ENCODE results near the gene LAMA2.

DNA sequence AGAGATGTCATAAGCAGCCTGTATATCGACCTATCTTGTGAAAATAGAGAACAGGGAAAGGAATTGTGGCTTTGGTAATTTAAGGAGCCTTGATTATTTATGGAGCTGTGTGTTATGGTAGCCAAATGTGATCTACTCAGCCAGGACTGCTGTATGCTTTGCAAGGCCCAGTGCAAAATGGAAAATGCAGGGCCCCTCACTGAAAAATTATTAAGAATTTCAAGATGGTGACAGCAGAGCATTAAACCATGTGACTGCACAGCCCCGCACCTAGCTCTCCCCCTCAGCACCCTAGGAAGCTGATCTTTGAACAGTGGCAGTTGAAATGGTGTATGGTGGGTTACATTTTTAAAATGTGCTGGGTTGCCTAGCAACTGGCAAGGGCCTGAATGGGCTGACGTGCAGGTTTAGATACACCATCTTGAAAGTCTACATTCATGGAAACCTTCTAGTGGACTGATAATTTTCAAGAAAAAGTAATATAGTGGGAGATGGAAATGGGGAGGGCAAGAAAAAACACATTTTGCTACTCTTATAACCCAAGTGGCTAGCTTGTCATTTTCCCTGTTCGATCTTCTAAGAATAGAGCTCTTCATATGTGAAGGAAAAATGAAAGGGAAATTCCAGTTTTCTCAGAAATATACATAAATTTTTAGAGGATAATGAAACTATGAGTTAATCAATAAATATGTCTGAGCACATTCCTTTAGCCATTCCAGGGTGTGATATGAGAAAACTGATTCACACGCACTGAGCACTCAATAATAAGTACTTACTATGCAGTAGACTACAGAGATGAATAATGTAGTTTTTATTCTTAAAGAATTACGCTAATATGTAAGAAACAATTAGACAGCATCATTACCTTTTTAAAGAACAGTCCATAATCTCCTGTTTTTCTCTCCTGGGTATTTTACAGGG lies 619.1 kb downstream of the LAMA2 start:
- TF ChIP-seq CTCF (conservative IDR thresholded peaks at IDR 0.05 in 1 of 2, IDR thresholded peaks at IDR 0.05 in 1 of 2; ENCODE audit: extremely low read depth in 1 of 2, insufficient read depth in 1 of 2, low read depth in 1 of 2, low read length in 2 of 2) (no peak), EZH2 (IDR thresholded peaks at IDR 0.05; ENCODE audit: borderline replicate concordance, low read length) (no peak)
